ENCODE data around the gene AP5Z1.
A peak's percentile ranks its signal among the peaks of the same experiment; 100 is the strongest.

Gene AP5Z1

DNA sequence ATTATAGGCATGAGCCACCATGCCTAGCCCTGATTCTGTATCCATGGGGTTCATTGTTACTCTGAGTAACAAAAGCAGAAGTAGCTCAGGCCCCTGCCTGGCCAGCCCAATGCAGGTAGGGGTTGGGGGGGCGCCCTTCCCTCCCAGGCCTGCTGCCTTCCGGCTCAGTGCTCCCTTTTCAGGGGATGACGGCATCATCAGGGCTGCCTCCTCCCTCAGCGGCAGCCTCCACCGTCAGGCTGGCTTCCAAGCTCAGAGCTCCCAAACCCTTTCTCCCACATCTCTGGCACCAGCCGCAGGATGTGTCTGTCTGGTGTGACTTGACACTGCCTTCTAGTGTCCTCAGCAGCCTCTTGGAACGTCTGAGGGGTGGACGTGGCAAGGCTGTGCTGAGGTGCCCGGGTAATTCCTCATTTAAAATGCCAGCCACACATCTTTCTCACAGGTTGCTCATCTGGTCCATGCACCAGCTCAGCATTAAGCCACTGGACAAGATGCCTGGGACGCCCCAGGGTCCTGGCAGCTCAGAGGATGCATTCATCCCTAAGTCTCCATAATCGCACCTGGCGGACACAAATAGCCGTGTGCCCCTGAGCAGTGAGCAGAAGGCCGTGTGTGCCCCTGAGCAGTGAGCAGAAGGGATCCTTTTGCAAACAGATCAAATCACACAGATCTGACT is 48.2 kb downstream of the AP5Z1 start:
- no peak for DNase-seq

DNA sequence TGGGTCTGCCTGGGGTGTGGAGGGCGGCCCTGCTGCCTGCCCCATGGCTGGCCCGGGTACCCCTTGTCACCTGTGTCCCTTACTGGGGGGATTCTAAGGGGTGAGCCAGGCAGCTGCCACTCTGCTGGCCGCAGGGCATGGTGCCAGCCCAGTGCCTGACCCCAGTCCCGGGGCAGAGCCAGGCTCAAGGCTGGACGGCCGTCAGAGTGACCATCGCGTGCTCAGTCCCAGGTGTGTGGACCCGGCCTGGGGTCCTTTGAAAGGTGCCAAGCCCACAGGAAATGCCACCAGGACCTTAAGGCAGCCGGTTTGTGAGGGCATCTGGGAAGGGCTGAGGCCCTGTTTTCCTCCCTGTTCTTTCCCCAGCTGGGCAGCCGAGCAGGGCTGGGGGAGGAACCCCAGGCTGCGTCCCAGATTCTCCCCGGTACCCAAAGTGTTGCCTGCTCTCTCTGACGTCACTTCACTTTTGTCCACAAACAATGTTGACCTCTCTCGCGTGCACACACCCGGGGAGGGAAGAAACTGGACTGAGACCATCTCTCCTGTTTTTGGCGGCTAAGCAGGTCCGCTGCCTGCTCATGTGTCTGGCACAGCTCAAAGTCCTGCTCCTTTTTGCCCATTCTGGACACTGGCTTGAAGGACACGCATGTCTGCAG is 48.8 kb downstream of the AP5Z1 start:
- DNase-seq, result no peak

DNA sequence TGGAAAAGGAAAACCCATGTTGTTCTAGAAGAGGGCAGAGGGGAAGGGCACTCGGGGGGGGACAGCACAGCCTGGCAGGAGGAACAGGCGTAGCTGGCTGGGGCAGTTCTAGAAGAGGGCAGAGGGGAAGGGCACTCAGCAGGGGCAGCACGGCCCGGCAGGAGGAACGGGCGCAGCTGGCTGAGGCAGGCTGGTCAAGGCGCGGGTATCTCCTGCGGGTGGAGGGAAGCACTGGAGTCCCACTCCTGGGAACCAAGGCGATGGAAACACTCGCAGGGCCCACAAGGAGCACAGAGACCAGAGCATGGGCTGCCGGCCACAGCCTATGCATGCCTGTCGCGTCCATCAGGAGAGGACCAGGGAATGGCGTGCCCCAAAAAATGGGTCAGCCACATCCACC is 49.7 kb downstream of the AP5Z1 start:
- DNase-seq, result no peak

- no peak for DNase-seq
These were observed 53.4 kb downstream of the AP5Z1 start for GRCh38 chr7:4828720-4829383.

- peak; percentile 53 for DNase-seq
These were observed 54.8 kb downstream of the AP5Z1 start for GRCh38 chr7:4830176-4830575.

DNA sequence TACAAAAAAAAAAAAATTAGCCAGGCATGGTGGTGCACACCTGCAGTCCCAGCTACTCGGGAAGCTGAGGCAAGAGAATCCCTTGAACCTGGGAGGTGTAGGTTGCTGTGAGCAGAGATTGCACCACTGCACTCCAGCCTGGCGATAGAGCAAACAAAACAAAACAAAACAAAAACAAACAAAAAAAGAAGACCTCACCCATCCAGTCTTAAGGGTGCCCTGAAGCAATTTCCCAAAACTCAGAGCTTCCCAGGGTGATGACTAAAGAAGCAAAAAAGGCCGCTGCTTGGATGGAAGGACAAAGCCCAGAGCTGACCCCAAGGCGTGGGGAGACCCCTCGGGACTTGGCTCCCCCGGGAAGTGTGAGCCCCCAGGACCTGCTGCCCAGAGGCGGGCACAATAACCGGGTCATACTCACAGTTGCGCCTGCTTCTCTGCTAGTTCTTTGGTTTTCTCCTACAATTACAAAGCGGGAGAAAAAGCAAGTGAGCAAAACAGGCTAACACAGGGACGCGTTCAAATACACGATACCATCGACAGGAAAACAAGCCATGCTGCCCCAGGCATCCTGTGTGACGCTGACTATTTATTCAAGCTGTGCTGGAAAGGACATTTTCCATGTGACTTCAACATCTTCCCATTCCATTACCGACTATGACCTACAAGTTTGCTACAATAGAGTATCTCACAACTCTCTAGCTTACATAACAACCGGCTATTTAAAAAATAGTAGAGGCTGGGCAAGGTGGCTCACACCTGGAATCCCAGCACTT is 56.5 kb downstream of the AP5Z1 start:
- no peak for DNase-seq

DNA sequence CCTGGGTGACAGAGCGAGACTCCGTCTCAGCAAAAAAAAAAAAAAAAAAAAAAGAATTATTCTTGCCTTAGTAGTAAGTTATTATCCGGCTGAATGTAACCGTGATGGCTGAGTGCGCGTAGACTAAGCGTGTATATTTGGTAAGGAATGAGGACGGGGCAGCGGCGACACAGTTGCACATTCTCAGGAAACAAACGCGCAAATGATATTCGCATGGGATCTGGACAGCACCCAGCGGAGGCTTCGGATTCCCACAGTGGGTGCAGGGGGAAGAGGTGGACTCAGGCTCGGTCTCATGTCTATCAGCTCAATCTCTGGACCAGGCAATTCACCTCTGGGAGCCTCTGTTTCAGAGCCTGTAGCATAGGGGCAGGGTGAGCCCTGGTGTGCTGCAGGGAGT is 57.3 kb downstream of the AP5Z1 start:
- no peak for DNase-seq

DNA sequence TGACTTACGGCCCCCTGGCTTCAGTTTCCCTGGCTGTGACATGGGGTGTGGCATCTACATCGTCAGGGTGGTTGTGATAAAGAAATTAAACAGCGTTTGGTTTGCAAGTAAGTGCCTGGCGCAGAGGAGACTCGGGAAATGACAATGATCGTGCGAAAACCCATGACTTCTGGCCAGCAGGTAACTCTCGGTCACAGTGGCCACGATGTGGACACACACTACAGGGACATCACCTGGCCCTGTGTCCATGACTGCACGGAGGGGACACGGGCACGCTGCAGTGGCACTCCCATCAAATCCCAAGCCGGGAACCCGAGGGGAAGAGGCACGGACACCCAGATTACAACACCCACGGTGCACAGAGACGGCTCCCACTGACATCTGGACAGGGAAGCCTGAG is 57.8 kb downstream of the AP5Z1 start:
- DNase-seq, result no peak

DNA sequence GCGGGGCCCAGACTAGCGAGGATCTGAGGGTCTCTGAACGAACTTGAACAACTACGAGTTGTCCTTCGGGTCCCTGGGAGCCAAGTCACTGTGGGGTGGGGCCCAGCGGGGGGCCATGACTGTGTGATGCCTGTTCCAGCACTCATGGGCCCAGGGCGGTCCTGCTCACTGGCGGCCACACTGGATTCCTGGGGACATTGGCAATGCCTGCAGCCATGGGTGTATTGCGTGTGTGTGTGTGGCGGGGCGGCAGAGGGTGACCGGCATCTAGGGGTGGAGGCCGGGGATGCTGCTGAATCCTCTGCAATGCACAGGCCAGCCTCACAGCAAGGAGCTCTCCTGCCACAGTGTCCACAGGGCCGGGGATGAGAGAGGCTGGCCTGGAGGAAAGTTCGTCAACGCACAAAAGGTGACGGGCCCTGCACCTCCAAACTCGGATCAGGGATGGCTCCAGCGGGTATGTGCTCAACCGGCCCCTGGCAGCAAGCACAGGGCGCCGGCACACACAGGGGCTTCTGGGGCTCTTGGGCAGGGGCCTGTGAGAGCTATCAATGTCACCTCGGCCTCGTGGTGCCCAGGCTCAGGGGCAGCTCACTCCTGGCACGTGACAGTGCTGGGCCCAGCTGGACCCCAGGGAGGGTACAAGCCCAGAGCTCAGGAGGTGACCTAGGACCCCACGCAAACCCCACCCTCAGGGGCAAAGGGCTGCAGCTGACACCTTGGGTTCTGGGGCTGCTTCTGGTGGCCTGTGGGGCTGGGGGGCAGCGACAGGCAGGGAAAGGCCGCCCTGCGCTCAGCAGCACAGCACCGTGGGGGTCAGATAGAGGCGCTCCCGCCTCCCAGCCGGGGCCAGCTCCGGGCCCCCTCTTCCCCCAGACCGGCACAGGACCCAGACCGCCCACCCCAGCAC is 58.5 kb downstream of the AP5Z1 start:
- DNase-seq, result no peak

DNA sequence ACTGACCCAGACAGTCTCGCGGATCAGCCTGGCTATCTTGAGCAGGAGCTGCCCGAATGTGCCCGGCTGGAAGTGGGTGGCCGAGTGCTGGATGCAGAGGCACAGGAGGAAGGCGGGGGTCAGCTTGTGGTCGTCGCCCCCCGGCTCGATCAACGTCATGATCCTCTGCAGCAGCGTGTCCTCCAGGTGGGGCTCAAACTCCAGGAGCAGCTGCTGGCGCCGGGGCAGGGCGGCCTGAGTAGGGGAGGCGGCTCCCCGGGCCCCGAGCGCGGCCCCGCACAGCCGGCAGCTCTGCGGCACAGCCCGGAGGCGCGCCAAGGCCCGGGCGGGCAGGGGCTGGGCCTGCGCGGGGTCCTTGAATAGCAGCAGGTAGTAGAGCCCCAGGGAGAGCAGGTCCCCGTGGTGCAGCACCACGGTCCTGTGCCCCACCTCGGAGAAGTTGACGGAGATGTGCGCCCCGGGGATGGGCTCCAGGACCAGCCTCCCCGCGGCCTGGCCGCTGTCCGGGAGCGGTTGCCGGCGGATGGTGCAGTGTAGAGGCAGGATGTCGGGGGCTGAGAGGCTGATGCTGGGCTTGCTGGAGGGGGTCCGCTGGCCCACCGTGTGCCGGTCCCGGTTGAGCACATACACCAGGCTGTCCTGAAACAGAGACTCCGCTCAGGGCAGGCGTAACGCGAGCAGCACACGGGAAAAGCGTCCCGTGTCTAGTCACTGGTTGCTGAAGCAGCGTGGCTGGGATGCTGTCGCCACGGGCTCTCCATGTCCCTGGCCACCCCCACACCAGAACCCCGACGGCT is 59.4 kb downstream of the AP5Z1 start:
- no peak for DNase-seq

DNA sequence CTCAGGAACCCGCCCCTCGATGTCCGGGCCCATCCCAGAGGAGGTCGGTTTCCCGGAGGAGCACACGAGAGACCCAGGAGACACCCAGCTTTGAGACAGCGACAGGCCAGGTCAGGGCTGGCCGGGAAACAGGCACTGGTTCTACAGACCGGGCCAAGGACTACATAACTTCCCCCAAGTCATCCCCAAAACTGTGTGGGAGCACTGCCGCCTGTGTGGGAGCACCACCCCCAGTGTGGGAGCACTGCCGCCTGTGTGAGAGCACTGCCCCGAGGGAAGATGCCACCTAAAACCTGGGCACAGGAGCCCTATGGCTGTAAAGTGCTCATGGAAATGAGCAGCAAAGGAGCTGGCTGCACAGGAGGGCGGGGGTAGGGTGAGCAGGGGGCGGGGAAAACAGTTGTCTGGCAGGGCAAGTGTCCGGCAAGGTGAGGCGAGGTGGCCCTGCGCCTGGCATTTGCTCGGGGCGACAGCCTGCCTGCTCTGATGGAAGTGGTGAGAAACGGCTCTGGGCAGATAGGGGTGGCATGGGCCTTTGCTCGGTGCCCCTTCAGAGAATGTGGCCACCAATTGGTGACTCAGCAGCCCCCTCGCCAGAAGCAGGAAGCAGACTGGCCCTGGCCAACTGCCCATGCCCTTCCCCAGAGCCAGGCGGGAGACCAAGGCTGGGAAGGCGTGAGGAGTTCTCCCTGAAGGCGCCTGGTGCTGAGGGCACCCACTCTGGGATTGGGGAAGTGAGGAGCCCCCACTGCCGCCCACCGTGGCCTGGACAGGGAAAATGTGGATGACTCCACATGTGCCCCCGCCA is 60.2 kb downstream of the AP5Z1 start:
- DNase-seq, result no peak

GRCh38 chr7:4836206-4836661 is 60.8 kb downstream of the AP5Z1 start:
- no peak for DNase-seq

- no peak for DNase-seq
These were observed 61.8 kb downstream of the AP5Z1 start for GRCh38 chr7:4837041-4837802.

- no peak for DNase-seq
These were observed 62.6 kb downstream of the AP5Z1 start for GRCh38 chr7:4837803-4838625.

DNA sequence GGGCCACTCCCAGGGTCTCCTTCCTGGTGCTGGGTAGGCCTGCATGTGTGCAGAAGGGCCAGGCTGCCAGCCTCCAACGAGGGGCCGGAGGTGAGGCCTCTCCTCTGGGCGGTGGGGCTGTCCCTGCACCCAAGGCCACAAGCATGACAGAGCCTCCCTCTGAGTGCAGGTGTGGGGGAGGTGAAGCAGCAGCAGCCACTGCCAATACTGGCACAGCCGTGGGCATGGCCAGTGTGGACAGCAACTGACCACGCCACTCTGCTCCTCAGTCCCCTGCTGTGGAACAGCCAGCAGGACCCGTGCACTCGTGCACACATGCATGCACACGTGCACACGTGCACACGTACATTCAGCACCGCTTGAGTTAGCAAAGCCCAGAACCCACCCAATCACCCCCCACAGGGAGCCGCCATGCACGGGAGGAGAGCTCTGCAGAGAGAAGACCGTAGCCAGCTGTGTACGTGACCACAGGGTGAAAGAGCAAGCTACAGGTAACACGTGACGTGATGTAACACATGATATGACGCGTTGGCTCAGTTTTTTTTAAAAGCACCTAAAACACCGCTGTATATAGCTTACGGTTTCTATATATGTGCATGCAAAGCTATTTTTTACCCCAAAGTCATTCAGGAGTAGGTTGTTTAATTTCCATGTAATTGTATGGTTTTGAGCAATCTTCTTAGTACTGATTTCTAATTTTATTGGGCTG is 63.4 kb downstream of the AP5Z1 start:
- DNase-seq, result no peak

- no peak for DNase-seq
These were observed 64.7 kb downstream of the AP5Z1 start for GRCh38 chr7:4840079-4840501.

Measured in HCEC 1CT (cell line).